NT2/D1 (cell line): ENCODE results near the gene ARHGAP45.

ENCODE experiments used
- DNase-seq: peaks from one replicate; pipeline ENCODE4 v3.0.0-alpha.2; 2011; ENCODE audit warnings: low read depth, low spot score
- H3K27me3 ChIP-seq: 2 replicates; pipeline ENCODE4 v1.6.0; 2011; ENCODE audit warnings: mild to moderate bottlenecking; ENCODE audit not compliant: insufficient read length, insufficient read depth
- H3K36me3 ChIP-seq: 2 replicates; pipeline ENCODE4 v1.6.1; 2011; ENCODE audit warnings: mild to moderate bottlenecking, low read length, mixed read lengths; ENCODE audit not compliant: insufficient read depth, insufficient read length
- H3K4me1 ChIP-seq: 2 replicates; pipeline ENCODE4 v1.5.1; 2011; ENCODE audit not compliant: insufficient read depth, insufficient read length
- H3K4me3 ChIP-seq: 2 replicates; pipeline ENCODE4 v1.5.1; 2011; ENCODE audit warnings: low read depth; ENCODE audit not compliant: insufficient read length
- H3K9ac ChIP-seq: 2 replicates; pipeline ENCODE4 v1.6.0; 2011; ENCODE audit warnings: low read depth; ENCODE audit not compliant: insufficient read length
- H3K9me3 ChIP-seq: 2 replicates; pipeline ENCODE4 v1.5.1; 2011; ENCODE audit warnings: mild to moderate bottlenecking, low read length; ENCODE audit not compliant: insufficient read depth
- SUZ12 ChIP-seq: IDR thresholded peaks from 2 replicates; pipeline ENCODE4 v1.6.1; 2011; ENCODE audit not compliant: insufficient read length, insufficient read depth; ENCODE audit errors: extremely low read depth
- YY1 ChIP-seq: IDR thresholded peaks from 2 replicates; pipeline ENCODE4 v1.6.1; 2011; ENCODE audit not compliant: insufficient read length, insufficient read depth
- ZNF274 ChIP-seq: IDR thresholded peaks from 2 replicates; pipeline ENCODE4 v1.6.1; 2011; ENCODE audit warnings: mild to moderate bottlenecking, low read depth, low read length

The ARHGAP45 gene

DNA sequence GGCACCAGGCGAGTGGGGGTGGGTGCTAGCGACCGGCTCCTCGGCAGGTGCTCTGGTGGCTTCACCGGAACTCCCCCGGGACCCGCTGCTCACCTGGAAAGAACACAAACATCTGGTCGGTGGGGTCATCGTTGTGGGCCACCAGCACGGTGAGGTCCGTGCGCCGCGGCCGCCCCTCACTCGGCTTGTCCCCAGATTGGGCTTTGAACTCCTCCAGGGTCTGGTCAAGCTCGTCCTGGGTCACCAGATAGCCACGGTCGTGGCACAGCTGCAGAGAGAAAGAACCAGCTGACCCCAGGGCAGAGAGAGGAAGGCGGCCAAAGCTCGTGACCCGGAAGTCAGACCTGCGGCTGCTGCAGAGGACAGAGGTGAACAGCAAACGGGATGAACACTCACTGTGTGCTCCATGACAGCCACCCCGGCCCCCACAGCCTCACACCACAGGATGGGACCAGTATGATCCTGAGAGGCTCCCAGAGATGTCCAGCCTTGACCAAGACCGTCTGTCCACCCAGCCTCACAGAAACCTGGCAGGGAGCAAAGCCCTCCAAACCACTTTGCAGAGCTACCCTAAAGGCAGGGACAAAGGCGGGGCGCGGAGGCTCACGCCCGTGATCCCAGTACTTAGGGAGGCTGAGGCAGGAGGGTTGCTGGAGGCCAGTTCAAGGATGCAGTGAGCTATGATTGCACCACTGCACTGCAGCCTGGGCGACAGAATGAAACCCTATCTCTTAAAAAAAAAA lies 27.0 kb downstream of the ARHGAP45 start:
- TF ChIP-seq SUZ12 (no peak), YY1 (no peak), ZNF274 (no peak)
- Histone ChIP-seq H3K4me1 (peaks cover 20% of the 10 kb centered on the region), H3K36me3 (peaks cover 43% of the 10 kb centered on the region), H3K9ac (peak overlapping the region; percentile 98), H3K27me3 (no peaks in the 10 kb centered on the region), H3K9me3 (no peaks in the 10 kb centered on the region), H3K4me3 (peak overlapping the region; percentile 87)
- no peak for DNase-seq

GRCh38 chr19:1094655-1094977 lies 27.6 kb downstream of the ARHGAP45 start:
- Histone ChIP-seq H3K4me3 (peak overlapping the region; percentile 87), H3K9ac (peak overlapping the region; percentile 98), H3K4me1 (peaks cover 19% of the 10 kb centered on the region), H3K36me3 (peaks cover 37% of the 10 kb centered on the region), H3K9me3 (no peaks in the 10 kb centered on the region), H3K27me3 (no peaks in the 10 kb centered on the region)
- TF ChIP-seq SUZ12 (no peak), YY1 (no peak), ZNF274 (no peak)
- DNase-seq: no peak

- peaks cover 19% of the 10 kb centered on the region for H3K4me1 ChIP-seq
- peak; percentile 97 for DNase-seq
- TF ChIP-seq ZNF274 (no peak), SUZ12 (no peak), YY1 (no peak)
- peak within 1 kb of the TSS; percentile 98 for H3K9ac ChIP-seq
- H3K4me3 ChIP-seq: peak within 1 kb of the TSS; percentile 87
- peaks cover 36% of the 10 kb centered on the region for H3K36me3 ChIP-seq
- H3K9me3 ChIP-seq: no peaks in the 10 kb centered on the region
- no peaks in the 10 kb centered on the region for H3K27me3 ChIP-seq
These were observed 28.2 kb downstream of the ARHGAP45 start, which contains the start of gene POLR2E for GRCh38 chr19:1094978-1095701. POLR2E (minus strand) TSS chr19:1095375; CDS start chr19:1095315, 60 bp downstream.

DNA sequence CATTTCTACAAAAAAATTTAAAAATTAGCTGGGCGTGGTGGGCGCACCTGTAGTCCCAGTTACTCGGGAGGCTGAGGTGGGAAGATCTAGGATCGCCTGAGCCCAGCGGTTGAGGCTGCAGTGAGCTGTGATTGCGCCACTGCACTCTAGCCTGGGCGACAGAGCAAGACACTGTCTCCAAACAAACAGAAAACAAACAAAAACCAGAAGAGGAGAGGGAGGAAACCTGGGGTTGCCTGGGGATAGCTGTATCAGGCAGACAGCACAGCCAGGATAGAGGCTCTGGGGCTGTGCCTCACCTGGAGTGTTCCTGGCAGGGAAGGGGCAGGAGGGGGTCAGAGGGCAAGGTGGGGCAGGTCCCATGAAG lies 30.8 kb downstream of the ARHGAP45 start:
- Histone ChIP-seq H3K9ac (no peak overlapping the region), H3K36me3 (peaks cover 14% of the 10 kb centered on the region), H3K4me3 (no peak overlapping the region), H3K9me3 (no peaks in the 10 kb centered on the region), H3K27me3 (no peaks in the 10 kb centered on the region), H3K4me1 (peaks cover 19% of the 10 kb centered on the region)
- DNase-seq: no peak
- TF ChIP-seq ZNF274: no peak
- no peak for TF ChIP-seq YY1
- TF ChIP-seq SUZ12: no peak

DNA sequence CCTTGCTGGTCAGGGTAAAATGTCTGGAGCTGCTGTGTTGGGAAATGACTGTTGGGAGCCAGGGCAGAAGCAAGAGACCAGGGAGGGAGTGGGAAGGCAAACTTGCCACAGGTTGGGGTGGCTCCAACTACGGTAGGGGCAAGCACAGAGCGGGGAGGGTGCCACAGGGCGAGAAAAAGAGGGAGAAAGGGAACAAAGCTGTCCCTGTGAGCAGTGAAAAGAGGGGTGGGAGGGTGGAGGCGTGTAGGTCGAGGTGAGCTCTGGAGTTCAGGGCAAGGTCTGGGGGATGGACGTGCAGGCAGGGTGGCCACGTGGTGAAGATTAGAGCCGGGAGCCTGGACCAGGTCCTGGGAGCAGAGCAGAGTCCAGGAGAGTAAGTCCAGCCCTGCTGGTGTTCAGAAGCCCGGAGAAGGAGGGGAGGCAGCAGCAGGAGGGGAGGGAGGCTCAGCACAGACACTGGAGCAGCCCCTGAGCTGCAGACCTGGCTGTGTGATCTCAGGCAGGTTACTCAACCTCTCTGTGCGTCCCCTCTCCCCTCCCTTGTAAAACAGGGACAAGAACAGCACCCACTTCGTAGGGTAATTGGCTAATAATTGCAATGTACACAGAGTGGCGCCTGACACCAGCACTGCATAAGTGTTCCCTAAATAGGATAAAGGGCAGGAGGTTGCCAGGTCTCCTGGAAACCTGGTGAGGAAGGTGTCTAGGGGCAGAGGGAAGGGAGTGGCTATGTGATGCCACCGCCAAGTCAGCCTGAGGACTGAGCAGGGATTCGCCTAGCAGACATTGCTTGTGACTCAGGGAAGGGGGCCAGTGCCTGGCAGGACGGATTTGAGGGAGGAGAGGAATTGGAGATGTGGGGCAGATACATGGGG lies 31.4 kb downstream of the ARHGAP45 start:
- Histone ChIP-seq H3K9me3 (no peaks in the 10 kb centered on the region), H3K36me3 (peaks cover 9% of the 10 kb centered on the region), H3K4me1 (peaks cover 18% of the 10 kb centered on the region), H3K27me3 (no peaks in the 10 kb centered on the region), H3K9ac (no peak overlapping the region), H3K4me3 (no peak overlapping the region)
- DNase-seq: no peak
- TF ChIP-seq SUZ12 (no peak), YY1 (no peak), ZNF274 (no peak)

DNA sequence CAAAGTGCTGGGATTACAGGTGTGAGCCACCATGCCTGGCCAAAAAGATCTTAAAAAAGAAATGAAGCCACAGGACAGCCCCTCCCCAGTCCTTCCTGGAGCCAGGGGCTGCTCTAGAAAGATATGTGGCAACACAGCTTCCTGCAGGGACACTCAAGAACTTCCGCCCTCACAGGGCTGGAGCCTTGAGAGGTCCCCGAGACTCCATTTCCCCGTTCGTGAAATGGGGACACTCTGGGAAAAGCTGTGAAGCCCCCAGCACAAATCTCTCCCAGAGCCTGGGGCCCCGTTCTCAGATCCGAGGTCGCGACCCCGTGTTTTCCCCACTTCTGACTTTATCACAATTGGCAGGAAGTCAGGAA lies 34.4 kb downstream of the ARHGAP45 start:
- H3K9ac ChIP-seq: peak overlapping the region; percentile 59
- TF ChIP-seq ZNF274 (no peak), SUZ12 (no peak), YY1 (no peak)

More for the DNA sequence above, 34.4 kb downstream of the ARHGAP45 start:
- H3K4me1 ChIP-seq: peaks cover 17% of the 10 kb centered on the region
- no peaks in the 10 kb centered on the region for H3K27me3 ChIP-seq
- H3K4me3 ChIP-seq: no peak overlapping the region
- DNase-seq: no peak
- H3K9me3 ChIP-seq: no peaks in the 10 kb centered on the region
- peaks cover 14% of the 10 kb centered on the region for H3K36me3 ChIP-seq
